RPMI8226 (cell line): ENCODE results near the gene ECHS1.
"Not testable (repeated sequence)": the region's sequence is repeated elsewhere in the genome, so short reads cannot be mapped to it uniquely, and the experiment has no call there.

Source experiments
- DNase-seq: peaks from one replicate; pipeline ENCODE4 v3.0.0-alpha.2; 2015

ECHS1 gene

DNA sequence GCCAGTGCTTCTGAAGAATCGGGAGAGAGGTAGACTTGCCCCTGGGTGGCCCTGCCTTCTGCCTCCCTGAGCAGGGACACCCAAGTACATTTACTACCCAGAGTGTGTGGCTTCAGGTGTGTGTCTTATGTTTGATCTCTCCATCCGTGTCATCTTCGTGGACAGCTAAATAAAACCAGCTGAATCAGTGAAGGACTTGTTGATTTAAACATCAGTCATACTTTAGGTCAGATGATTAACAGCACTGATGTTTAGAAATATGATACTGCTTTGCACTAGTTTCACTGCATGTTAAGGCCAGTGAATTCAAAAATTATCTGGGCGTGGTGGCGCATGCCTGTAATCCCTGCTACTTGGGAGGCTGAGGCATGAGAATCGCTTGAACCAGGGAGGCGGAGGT is 24.8 kb upstream of the ECHS1 start:
- DNase-seq, result no peak

DNA sequence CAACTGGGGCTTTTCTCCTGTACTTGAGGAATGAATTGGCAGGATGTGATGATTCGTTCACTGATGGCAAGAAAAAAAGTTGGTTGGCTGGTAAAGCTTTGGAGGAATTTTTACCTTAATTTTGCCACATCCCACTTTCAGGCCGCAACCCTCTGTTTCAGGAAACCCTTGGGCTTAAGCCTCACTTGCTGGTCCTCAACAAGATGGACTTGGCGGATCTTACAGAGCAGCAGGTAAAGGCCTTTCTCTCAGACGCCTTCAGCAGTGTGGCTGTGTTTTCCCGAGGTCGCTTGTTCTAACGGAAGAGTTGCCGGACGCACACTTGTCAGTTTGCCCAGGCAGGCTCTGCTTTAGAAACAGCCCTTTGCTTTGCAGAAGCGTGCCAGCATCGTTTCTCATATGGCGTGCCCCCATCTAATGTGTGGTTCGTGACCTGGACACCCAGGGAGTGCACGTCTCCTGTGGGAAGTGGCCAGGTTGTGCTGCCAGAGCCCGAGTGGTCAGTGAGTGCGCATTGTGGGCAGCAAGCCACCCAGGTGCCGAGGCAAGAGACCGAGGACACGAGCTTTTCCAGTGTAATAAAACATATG is 23.0 kb upstream of the ECHS1 start:
- DNase-seq, result no peak

DNA sequence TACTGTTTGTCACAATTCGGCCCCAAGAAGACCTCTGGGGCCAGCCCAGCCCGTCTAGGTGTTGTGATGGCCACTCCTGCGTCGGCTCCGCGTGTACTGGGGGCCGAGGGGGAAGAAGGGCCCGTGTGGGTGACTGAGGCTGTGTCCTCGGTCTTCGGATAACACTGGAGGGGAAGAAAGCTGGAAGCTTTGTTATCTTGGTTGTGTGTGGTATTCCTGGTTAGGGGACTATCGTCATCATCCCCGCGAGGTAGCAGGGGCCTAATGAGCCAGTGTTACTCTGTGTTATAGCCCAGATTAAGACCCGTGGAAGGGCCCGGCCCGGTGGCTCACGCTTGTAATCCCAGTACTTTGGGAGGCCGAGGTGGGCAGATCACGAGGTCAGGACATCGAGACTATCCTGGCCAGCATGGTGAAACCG is 21.7 kb upstream of the ECHS1 start:
- no peak for DNase-seq

DNA sequence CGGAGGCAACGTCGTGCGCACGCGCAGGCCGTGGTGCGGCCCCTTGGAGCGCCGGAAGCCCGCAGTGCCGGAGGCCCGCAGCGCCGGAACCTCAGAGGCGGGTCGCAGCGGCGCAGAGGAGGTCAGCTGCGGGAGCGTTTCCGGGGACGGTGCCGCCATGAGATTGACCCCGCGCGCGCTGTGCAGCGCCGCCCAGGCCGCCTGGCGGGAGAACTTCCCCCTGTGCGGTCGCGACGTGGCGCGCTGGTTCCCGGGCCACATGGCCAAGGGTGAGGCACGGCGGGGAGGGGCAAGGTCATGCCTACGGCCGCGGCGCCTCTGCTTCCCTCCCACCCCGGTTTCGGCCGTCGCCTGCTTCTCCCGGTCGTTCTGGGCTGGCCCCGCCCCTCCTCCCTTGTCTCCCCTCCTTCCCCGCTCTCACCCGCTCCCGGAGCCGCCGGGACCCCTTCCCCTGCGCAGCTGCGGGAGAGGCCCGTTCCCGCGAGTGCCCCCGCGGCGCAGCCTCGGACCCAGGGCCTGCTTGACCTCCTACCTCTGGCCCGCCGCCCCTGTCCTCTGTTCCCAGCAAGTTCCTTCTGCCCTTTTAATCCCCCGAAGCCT is 21.0 kb upstream of the ECHS1 start, which contains the start of gene MTG1:
MTG1 (plus strand) TSS at position 94 of the 600 bp plus-strand sequence; CDS start at position 158, 64 bp downstream.
- peak; percentile 86 for DNase-seq

DNA sequence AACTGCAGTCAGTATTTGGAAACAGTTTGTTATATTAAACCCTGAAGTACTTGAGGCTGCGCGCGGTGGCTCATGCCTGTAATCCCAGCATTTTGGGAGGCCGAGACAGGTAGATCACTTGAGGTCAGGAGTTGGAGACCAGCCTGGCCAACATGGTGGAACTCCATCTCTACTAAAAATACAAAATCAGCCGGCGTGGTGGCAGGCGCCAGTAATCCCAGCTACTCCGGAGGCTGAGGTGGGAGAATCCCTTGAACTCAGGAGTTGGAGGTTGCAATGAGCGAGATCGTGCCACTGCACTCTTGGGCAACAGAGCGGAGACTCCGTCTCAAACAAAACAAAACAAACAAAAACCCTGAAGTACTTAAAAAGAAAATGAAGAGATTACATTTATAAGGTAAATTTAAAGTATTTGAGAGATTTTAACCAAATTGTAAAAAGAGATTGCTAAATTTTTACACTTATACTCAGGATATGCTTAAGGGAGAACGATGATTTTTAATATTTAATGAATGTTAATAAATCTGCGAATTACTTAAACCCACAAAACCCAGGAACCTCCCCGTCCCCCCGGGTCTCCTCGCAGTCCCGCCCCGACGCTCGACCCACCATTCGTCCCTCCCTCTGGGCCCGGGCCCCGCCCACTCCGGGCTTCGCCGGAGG is 20.4 kb upstream of the ECHS1 start:
- no peak for DNase-seq

DNA sequence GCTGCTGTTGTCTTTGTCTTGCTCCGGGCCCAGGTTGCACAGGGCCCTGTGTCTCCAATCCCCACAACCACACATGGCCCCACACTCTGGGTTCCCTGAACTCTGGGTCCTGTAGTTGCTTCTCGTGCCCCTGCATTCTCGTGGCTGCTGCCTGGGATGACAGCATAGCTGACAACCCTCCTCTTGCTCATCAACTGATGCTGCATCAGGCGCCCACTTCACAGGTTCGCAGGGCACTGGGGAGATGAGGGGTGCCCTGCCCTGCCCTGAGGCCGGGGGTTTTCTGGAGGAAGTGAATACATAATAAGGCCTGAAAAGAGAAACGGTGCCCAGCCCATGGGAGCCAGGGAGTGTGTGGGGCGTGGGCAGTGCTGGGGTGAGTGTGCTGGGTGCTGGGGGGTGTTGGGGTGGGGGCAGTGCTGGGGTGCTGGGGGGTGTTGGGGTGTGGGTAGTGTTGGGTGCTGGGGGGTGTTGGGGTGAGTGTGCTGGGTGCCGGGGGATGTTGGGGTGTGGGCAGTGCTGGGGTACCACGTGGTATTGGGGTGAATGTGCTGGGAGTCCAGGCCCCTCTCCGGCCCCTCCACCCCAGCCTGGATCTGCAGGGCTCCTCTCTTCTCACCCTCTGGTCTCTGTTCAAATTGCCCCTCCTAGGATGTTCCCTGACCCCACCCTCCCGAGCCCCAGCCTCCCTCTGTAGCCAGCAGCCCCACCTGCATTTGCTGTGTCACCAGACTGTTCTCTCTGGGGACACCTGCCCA is 18.8 kb upstream of the ECHS1 start:
- no peak for DNase-seq

DNA sequence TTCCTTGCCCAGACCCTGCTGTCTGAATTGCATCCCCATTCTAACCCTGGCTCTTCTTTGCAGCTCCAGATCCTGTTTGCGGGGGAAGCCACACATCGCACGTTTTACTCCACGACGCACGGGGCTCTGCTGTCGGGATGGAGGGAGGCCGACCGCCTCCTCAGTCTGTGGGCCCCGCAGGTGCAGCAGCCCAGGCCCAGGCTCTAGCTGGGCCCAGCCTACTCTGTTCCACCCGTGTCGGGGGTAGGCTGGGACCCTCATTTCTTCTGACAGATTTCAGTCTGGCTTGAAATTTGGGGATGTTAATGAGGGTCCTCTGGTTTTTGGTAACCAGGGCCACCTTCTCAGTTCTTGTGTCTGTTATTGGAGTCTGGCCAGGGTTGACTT is 18.1 kb upstream of the ECHS1 start:
- DNase-seq, result no peak

DNA sequence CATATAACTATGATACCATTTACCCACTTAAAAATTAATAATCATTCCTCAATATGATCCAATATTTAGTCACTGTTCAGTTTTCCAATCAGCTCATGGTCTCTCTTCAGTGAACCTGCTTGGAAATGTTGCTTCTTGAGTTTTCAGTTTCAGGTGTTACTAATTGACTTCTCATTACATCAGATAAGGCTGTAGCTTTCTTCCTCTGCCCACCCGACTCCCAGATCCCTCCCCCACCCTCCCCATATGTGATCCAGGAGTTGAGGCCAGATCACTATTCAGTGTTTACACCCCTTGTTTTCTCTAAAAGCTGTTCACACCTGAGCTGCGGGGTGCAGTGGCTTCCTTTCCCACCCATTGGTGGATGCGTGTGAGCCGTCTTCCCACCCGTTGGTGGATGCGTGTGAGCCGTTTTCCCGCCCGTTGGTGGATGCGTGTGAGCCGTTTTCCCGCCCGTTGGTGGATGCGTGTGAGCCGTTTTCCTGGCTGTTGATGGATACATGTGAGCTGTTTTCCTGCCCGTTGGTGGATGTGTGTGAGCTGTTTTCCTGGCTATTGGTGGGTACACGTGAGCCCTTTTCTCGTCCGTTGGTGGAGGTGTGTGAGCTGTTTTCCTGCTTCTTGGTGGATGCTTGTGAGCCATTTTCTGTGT is 17.6 kb upstream of the ECHS1 start:
- DNase-seq, result no peak

DNA sequence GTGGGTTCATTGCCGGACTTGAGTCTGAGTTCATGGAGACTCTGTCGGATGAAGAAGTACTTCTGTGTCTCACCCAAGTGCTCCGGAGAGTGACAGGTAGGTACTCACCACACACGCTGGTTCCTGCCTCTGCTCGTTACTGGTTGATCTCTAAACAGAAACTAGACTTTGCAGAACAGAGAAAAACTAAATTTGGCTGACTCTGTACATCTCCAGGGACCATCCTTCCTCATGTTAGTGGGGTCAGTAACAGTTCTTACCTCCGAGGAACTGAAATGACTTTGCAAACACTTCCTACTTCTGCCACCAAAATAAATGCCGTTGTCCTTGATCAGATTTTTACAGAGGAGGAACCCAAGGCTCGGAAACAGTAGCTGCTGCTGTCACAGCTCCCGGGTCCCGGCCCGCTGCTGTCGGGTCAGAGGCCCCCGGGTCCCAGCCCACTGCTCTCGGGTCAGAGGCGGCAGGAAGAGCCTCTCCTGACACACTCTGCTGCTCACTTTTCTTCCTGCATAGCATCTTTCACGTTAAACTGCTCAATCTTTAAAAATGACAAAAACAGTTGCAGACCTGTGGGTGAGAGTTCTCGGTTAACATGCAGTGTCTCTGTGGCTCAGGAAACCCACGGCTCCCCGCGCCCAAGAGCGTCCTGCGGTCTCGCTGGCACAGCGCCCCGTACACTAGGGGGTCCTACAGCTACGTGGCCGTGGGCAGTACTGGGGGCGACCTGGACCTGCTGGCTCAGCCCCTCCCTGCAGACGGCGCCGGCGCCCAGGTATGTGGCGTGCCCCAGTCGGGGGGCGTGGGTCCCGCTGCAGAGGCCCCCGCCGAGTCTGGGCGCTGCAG is 16.0 kb upstream of the ECHS1 start:
- peak; percentile 66 for DNase-seq

DNA sequence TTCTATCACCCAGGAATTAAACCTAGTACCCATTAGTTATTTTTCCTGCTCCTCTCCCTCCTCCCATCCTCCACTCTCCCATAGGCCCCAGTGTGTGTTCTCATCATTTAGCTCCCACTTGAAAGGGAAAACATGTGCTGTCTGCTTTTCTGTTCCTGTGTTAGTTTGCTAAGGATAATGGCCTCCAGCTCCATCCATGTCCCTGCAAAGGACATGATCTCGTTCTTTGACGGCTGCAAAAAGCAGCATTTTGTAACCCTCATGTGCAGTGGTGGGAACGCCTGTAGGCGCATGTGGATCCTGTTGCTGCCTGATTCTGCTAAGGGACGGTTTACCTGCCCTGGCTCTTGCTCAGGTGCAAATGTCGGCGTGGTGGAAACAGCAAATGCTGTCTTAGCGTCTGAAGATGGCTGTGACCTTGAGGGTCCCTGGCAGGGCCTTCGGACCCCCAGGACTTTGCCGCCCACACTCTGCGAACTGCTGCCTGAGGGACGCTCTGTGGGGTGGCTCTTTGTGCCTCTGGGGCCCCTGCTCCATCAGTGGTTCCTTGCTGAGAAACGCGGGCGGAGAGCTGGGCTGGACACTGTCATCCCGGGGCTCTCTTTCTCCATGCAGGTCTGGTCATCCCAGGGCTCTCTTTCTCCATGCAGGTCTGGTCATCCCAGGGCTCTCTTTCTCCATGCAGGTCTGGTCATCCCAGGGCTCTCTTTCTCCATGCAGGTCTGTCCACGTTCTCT is 15.2 kb upstream of the ECHS1 start:
- DNase-seq, result peak; percentile 38

DNA sequence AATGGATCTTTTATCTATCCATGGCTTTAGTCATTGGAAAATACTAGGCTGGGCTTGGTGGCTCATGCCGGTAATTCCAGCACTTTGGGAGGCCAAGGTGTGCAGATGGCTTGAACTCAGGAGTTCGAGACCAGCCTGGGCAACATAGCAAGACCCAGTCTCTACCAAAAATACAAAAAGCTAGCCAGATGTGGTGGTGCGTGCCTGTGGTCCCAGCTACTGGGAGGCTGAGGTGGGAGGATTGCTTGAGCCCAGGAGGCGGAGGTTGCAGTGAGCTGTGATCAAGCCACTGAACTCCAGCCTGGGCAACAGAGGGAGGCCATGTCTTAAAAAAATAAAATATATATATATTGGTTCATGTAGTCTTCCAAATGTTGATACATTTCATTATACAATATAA is 13.8 kb upstream of the ECHS1 start:
- not testable (repeated sequence) for DNase-seq

DNA sequence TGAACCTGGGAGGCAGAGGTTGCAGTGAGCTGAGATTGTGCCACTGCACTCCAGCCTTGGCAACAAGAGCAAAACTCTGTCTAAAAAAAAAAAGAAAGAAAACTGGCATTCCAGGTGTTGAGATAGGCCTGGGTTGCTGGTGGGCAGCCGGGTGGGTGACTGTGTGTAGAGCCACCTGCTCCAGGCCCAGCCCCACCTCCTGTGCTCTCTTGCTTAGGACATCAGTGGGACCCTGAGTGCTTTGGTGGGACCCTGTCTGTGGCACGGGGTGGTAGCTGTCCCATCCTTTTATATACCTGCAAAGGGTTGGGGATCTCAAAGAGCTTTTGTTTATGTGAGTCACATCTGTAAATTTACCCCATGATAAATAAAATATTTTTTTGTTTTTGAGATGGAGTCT is 12.1 kb upstream of the ECHS1 start:
- DNase-seq, result no peak

DNA sequence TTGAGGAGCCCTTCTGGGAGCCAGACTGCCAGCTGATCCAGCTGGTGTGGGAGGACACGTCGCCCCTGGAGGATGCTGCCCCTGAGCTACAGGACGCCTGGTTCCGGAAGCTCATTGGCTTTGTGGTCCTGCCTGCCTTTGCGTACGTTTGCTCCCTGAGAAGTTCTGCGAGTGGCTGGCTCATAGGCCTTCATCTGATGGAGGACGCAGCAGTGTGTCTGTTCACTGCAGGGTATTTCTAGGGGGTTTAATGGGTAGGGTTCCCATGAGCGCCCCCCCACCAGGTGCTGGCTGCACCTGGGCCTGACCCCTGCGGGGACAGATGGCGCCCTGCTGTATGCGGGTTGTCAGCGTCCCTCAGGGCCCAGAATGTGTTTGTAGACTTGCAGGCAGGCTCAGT is 10.9 kb upstream of the ECHS1 start:
- DNase-seq, result no peak

DNA sequence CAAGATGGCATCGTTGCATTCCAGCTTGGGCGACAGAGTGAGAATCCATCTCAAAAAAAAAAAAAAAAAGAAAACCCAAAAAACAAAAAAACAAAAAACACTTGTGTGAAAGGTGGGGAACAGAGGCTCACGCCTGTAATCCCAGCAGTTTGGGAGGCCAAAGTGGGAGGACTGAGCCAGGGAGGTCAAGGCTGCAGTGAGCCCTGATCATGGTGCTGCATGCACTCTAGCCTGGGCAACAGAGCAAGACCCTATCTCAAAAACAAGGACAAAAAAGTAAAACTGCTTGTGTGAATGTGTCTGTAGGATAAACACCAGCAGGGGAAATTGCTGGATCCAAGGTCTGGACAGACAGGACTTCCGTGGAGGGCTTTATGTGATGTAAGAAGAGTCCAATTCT is 10.4 kb upstream of the ECHS1 start:
- DNase-seq, result no peak

DNA sequence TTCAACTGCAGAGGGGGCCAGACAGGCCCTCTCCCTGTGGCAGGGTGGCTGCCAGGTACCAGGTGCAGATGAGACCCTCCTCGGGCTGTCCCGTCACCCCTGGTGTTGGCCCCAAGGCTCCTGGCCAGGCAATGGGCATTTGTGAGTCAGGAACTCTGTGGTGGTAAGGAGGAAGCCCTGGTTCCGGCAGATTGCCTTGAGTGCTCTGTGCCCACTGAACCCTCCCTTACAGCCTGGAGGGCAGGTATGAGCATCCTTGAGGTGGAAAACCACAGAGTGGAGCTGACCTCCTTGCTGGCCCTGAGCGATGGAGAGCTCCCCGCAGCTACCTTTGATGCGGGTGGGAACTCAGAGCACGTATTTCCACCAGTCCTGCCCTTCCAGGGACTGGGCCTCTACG is 7.9 kb upstream of the ECHS1 start:
- DNase-seq, result no peak

DNA sequence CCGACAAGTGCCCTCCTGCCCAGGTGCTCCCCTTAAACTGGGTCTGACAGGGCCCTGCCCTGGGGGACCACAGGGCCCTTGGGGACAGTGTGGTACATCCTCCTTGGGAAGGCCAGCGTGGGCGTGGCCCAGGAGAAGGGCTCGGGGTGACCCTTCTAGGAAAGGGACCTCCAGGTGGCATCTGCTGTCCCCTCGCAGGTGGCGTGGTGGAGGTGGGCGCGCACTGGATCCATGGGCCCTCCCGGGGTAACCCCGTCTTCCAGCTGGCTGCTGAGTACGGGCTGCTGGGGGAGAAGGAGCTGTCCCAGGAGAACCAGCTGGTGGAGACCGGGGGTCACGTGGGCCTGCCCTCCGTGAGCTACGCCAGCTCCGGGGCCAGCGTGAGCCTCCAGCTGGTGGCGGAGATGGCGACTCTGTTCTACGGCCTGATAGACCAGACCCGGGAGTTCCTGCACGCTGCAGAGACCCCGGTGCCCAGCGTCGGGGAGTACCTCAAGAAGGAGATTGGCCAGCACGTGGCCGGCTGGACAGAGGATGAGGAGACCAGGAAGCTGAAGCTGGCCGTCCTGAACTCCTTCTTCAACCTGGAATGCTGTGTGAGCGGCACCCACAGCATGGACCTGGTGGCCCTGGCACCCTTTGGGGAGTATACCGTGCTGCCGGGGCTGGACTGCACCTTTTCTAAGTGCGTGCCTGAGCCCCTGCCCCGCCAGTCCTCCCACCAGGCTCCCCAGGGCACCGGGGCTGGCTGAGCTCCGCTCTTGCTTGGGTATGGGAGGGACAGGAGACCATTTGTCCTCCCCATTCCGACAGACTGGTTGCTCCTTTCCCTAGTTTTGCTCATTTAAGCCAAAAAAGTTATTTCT is 6.9 kb upstream of the ECHS1 start:
- DNase-seq, result no peak

DNA sequence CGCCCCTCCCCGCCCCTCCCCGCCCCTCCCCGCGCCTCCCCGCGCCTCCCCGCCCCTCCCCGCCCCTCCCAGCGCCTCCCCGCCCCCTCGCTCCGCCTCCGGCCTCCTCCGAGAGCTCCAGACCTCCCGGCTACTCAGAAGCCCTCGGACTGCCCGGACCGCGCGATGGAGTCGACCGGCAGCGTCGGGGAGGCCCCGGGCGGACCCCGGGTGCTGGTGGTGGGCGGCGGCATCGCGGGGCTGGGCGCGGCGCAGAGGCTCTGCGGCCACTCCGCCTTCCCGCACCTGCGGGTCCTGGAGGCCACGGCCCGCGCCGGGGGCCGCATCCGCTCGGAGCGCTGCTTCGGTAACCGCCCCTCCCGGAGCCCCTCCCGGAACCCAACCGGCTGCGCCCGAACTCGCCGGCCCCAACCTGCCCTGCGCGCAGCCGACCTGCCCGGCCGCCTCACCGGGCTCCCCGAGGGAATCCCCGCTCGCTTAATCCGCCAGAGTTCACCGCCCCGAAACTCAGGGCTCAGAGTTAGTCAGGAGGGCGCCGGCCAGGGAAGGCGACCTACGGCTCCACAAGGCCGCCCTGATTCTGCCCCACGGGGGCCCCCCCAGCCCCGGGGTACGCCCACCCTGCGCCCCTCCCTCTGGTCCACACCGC is 6.1 kb upstream of the ECHS1 start, which contains the start of gene PAOX:
PAOX (plus strand) TSS at position 111 of the 649 bp plus-strand sequence; CDS start at position 166, 55 bp downstream.
- DNase-seq, result peak; percentile 23

DNA sequence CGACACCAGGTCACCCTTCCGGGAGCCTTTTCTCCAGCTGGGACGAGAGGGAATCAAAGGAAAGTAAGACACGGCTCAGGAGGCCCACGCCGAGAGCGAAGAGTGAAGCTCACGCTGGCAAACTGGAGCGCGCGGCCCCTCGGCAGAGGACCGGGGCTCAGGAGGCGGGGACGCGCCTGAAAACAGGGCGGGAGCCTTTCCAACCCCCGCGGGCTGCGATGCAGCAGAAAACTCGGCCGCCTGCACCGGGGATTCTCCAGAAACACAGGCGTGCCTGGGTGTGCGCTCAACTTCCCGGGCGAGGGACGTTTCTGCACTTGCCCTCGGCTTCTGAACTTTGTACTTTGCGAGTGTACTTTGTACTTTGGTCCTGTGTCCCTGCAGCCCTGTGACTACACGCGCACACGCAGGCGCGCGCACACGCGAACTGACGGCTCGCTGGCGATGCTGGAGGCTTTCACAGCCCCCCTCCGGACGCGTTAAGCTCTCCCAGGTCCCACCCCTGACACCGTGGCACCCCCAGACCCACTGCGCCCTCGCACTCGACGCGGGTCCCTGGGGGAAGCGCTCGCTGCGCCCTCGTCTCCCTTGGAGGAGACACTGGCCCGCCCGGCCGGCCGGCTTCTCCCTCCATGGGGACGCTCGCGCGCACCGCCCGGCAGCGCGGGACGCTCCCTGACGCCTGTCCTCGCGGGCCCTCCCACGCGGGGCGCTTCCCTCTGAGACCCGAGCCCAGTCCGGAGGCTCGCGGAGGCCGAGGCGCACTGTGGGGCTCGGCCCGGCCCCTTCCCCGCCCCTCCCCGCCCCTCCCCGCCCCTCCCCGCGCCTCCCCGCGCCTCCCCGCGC is 5.3 kb upstream of the ECHS1 start:
- DNase-seq, result peak; percentile 29

DNA sequence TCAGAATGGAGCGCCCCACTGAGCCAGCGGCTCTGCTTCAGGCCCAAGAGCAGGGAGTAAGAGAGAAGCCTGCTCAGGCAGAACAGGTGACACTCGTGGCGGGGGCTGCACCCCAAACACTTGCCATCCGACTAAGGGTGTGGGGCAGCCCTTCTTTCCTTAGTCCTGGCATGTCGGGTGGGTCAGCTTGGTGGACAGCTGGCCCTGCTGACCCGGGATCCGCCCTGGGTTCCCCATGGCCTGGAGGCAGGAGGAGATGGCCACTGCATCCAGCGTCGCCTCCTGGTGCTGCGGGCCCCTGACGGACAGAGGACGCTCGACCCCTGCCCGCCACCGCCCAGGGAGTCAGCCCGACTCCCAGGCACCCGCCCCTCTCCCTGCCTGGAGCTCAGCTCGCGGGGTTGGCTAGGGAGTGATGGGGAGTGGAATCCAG is 4.7 kb upstream of the ECHS1 start:
- DNase-seq, result no peak
